ENCODE results near the gene GPR158.

The GPR158 gene

DNA sequence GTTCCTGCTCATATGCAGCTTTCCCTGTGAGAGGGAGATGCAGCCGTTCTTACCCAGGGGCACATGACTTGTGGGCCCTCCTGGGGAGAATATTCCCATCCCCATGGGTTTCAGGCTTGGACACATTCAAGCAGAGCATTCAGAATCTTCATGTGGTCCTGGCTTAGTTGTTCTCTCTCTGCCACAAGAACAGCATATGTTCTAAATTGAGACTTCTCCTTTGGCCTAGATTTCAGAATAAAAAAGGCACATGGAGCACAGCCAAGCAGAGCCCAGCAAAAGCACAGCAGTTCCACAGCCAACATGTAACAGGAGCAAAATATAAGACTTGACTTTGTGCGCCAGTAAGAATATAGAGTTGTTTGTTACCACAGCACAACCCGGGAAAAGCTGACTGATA, 452.8 kb downstream of the GPR158 start:
- TF ChIP-seq, protein P1, sequence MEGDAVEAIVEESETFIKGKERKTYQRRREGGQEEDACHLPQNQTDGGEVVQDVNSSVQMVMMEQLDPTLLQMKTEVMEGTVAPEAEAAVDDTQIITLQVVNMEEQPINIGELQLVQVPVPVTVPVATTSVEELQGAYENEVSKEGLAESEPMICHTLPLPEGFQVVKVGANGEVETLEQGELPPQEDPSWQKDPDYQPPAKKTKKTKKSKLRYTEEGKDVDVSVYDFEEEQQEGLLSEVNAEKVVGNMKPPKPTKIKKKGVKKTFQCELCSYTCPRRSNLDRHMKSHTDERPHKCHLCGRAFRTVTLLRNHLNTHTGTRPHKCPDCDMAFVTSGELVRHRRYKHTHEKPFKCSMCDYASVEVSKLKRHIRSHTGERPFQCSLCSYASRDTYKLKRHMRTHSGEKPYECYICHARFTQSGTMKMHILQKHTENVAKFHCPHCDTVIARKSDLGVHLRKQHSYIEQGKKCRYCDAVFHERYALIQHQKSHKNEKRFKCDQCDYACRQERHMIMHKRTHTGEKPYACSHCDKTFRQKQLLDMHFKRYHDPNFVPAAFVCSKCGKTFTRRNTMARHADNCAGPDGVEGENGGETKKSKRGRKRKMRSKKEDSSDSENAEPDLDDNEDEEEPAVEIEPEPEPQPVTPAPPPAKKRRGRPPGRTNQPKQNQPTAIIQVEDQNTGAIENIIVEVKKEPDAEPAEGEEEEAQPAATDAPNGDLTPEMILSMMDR (conservative IDR thresholded peaks at IDR 0.05; ENCODE audit: control insufficient read depth, insufficient read depth, low read depth, low read length) = no peak
- H3K4me3 ChIP-seq (ENCODE audit: control insufficient read depth, low read depth, low read length) = no peak overlapping the region

DNA sequence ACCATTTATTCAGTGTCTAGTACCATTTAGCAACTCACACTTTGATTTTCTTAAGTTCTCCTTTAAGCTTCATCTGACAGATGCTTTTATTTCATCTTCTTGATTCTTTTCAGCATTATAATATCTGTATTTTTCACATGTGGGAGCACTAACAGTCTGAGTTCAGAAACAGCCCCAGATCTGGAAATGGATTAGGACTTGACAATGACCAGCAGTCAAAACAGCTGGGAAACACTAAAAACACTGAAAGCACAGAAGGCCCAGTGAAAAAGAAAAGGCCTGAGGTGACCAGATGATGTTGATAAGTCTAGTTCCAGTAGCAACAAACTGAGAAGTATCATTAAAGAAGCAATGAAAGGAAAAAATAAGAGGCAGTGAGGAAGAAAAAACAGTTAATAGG, 454.5 kb downstream of the GPR158 start:
- no peak overlapping the region for H3K4me3 ChIP-seq (ENCODE audit: control insufficient read depth, low read depth, low read length)
- no peak for DNase-seq (ENCODE audit: low read depth)
- TF ChIP-seq, protein P1 (conservative IDR thresholded peaks at IDR 0.05; ENCODE audit: control insufficient read depth, insufficient read depth, low read depth, low read length) = no peak

More for the DNA sequence above, 452.8 kb downstream of the GPR158 start:
- DNase-seq (ENCODE audit: low read depth) = no peak

DNA sequence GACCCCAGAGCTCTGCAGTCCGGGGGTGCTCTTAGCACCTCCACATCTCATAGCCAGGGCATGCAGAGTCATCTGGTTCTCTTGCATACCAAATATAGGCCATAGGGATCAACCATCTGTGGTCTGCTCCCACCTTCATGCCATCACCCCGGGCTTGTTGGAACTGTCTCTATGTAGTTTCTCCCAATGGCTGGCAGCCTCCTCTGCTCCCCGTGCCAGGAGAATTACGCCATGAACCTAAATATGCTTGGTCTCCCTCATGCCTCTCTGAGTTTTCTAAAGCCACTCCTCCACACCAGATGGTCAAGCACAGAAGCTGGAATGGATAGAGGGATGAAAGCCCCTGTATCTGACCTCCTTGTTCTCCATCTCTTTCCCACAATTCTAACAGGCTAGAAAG, 456.7 kb downstream of the GPR158 start:
- TF ChIP-seq, protein P1 (conservative IDR thresholded peaks at IDR 0.05; ENCODE audit: control insufficient read depth, insufficient read depth, low read depth, low read length) = no peak
- no peak overlapping the region for H3K4me3 ChIP-seq (ENCODE audit: control insufficient read depth, low read depth, low read length)
- DNase-seq (ENCODE audit: low read depth) = no peak

DNA sequence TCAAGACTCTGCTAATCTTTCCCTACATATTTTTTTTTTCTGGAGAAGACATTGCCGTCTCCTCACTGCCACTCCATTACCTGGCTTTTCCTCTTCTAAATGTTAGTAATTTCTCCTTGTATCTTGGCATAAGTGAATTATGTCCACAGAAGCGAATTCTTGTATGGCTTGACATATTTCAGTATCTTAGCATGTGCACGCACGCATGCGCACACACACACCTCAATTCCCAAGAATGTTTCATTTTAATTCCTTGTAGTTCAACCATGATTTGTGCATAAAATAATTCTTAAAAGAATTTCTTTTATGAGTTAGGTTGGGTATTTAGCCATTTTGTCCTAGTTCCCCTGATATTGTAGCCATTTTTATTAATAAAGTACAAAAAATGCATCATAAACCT, 458.0 kb downstream of the GPR158 start:
- H3K4me3 ChIP-seq (ENCODE audit: control insufficient read depth, low read depth, low read length) = no peak overlapping the region
- DNase-seq (ENCODE audit: low read depth) = no peak
- TF ChIP-seq, protein P1 (conservative IDR thresholded peaks at IDR 0.05; ENCODE audit: control insufficient read depth, insufficient read depth, low read depth, low read length) = no peak

DNA sequence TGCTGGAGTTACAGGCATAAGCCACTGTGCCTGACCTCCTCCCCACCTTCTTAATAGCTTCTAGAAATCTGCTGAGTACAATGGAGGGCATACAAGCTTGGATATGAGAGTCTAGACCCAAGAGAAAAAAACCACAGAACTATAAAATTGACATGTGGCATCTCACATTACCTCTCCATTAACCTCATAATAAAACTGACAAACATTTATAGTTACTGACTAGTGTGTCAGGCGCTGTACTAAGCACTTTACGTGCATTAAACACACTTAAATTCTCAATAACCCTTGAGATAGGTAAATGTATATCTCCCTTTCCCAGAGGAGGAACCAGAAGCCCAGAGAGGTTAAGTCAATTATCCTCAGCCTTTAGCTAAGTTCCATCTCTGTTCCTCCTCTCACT, 458.7 kb downstream of the GPR158 start:
- TF ChIP-seq, protein P1 (conservative IDR thresholded peaks at IDR 0.05; ENCODE audit: control insufficient read depth, insufficient read depth, low read depth, low read length) = no peak
- no peak overlapping the region for H3K4me3 ChIP-seq (ENCODE audit: control insufficient read depth, low read depth, low read length)
- DNase-seq (ENCODE audit: low read depth) = no peak

DNA sequence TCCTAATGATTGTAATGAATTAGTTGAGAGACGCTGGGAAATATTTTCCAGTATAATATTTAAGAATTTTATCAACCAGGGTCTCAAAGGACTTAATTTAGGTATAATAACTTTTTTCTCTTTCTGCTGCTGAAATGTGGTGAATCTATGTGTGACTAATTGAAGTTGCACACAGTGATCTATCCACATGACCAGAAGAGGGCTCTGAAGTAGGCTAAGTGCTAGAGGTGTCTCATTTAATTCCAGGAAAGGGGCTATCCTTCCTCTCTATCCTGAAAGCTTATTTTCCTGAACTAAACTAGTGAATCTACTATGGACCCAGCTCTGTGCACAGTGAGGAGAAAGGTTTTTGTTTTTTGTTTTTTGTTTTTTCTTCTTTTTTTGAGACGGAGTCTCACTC, 464.8 kb downstream of the GPR158 start:
- H3K4me3 ChIP-seq (ENCODE audit: control insufficient read depth, low read depth, low read length) = no peak overlapping the region
- no peak for DNase-seq (ENCODE audit: low read depth)
- TF ChIP-seq, protein P1 (conservative IDR thresholded peaks at IDR 0.05; ENCODE audit: control insufficient read depth, insufficient read depth, low read depth, low read length) = no peak

DNA sequence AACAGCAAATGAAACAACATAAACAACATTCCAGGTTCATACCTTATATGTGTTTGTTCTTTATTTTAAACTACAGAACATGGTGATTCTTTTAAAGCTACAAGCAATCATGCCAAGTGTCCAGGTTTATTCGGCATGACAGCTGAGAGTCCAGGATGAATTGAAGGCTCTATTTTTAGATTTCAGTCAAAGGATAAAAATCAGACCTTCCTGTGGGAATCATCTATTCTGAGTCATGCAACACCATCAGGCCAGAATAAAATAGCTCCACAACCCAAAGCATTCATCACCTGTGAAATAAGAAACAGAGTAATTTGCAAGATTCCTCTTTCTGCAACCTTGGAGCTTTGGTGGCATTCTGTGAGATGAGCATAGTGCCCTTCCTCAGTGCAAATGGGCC, 466.8 kb downstream of the GPR158 start:
- TF ChIP-seq, protein P1 (conservative IDR thresholded peaks at IDR 0.05; ENCODE audit: control insufficient read depth, insufficient read depth, low read depth, low read length) = no peak
- no peak overlapping the region for H3K4me3 ChIP-seq (ENCODE audit: control insufficient read depth, low read depth, low read length)
- no peak for DNase-seq (ENCODE audit: low read depth)

All from fibroblast of mammary gland (primary cell).